HEK293 (cell line): ENCODE results near the gene POLDIP2.
A peak's percentile ranks its signal among the peaks of the same experiment; 100 is the strongest.

ENCODE experiments used
- EGR2 ChIP-seq: fragments of 450-650 bp; formaldehyde crosslinking; IDR thresholded peaks from 2 replicates; pipeline ENCODE4 v1.5.1; 2016; ENCODE audit warnings: low read depth, missing biosample characterization, missing genetic modification characterization
- GLIS2 ChIP-seq: fragments of 450-650 bp; formaldehyde crosslinking; IDR thresholded peaks from 2 replicates; pipeline ENCODE4 v1.5.1; 2016; ENCODE audit warnings: missing biosample characterization, missing genetic modification characterization
- IKZF3 ChIP-seq: fragments of 450-650 bp; IDR thresholded peaks from 2 replicates; pipeline ENCODE4 v1.5.0; 2018; ENCODE audit warnings: missing biosample characterization, mild to moderate bottlenecking, missing genetic modification characterization, moderate library complexity
- INSM2 ChIP-seq: fragments of 450-650 bp; formaldehyde crosslinking; IDR thresholded peaks from 2 replicates; pipeline ENCODE4 v1.5.1; 2016; ENCODE audit warnings: missing biosample characterization, missing genetic modification characterization
- KLF1 ChIP-seq: fragments of 450-650 bp; formaldehyde crosslinking; IDR thresholded peaks from 2 replicates; pipeline ENCODE4 v1.5.1; 2016; ENCODE audit warnings: missing biosample characterization, missing genetic modification characterization
- KLF7 ChIP-seq: fragments of 450-650 bp; formaldehyde crosslinking; IDR thresholded peaks from 2 replicates; pipeline ENCODE4 v1.5.1; 2016; ENCODE audit warnings: missing biosample characterization, missing genetic modification characterization, borderline replicate concordance
- OSR2 ChIP-seq: fragments of 450-650 bp; formaldehyde crosslinking; IDR thresholded peaks from 2 replicates; pipeline ENCODE4 v1.5.1; 2016; ENCODE audit warnings: missing biosample characterization, missing genetic modification characterization
- PATZ1 ChIP-seq: fragments of 450-650 bp; formaldehyde crosslinking; IDR thresholded peaks from 2 replicates; pipeline ENCODE4 v1.5.1; 2016; ENCODE audit warnings: missing biosample characterization, missing genetic modification characterization
- REPIN1 ChIP-seq: fragments of 450-650 bp; formaldehyde crosslinking; IDR thresholded peaks from 2 replicates; pipeline ENCODE4 v1.5.1; 2017; ENCODE audit warnings: missing biosample characterization, missing genetic modification characterization, low read depth
- SCRT2 ChIP-seq: fragments of 450-650 bp; formaldehyde crosslinking; IDR thresholded peaks from 2 replicates; pipeline ENCODE4 v1.5.1; 2016; ENCODE audit warnings: missing biosample characterization, missing genetic modification characterization
- SP2 ChIP-seq: fragments of 450-650 bp; formaldehyde crosslinking; IDR thresholded peaks from 2 replicates; pipeline ENCODE4 v1.5.1; 2016; ENCODE audit warnings: missing biosample characterization, missing genetic modification characterization
- YY2 ChIP-seq: fragments of 450-650 bp; formaldehyde crosslinking; IDR thresholded peaks from 2 replicates; pipeline ENCODE4 v1.5.1; 2016; ENCODE audit warnings: missing biosample characterization, missing genetic modification characterization
- ZBTB44 ChIP-seq: fragments of 450-650 bp; IDR thresholded peaks from 2 replicates; pipeline ENCODE4 v1.5.1; 2018; ENCODE audit warnings: missing biosample characterization, mild to moderate bottlenecking, missing genetic modification characterization
- ZFP69B ChIP-seq: fragments of 450-650 bp; formaldehyde crosslinking; IDR thresholded peaks from 2 replicates; pipeline ENCODE4 v1.5.1; 2016; ENCODE audit warnings: missing biosample characterization, missing genetic modification characterization
- ZNF132 ChIP-seq: fragments of 450-650 bp; formaldehyde crosslinking; IDR thresholded peaks from 2 replicates; pipeline ENCODE4 v1.5.1; 2017; ENCODE audit warnings: missing biosample characterization, missing genetic modification characterization, borderline replicate concordance
- ZNF184 ChIP-seq: fragments of 450-650 bp; IDR thresholded peaks from 2 replicates; pipeline ENCODE4 v1.5.1; 2018; ENCODE audit warnings: missing biosample characterization, mild to moderate bottlenecking, missing genetic modification characterization
- ZNF211 ChIP-seq: fragments of 450-650 bp; formaldehyde crosslinking; IDR thresholded peaks from 2 replicates; pipeline ENCODE4 v1.5.1; 2016; ENCODE audit warnings: low read depth, missing biosample characterization, missing genetic modification characterization
- ZNF221 ChIP-seq: fragments of 450-650 bp; formaldehyde crosslinking; IDR thresholded peaks from 2 replicates; pipeline ENCODE4 v1.5.1; 2017; ENCODE audit warnings: missing biosample characterization, missing genetic modification characterization, borderline replicate concordance
- ZNF274 ChIP-seq, 2 experiments: fragments of 200-500 bp in 1 of 2; fragments of 450-650 bp in 1 of 2; sonication (Bioruptor generic) in 1 of 2; formaldehyde crosslinking in 1 of 2; IDR thresholded peaks; 2 replicates each; pipeline versions ENCODE4 v1.5.1 to v1.6.1; 2014 to 2016; ENCODE audit warnings: borderline replicate concordance in 1 of 2, inconsistent platforms in 1 of 2, low read length in 1 of 2, missing biosample characterization in 1 of 2, missing genetic modification characterization in 1 of 2
- ZNF404 ChIP-seq: fragments of 450-650 bp; formaldehyde crosslinking; IDR thresholded peaks from 2 replicates; pipeline ENCODE4 v1.5.1; 2017; ENCODE audit warnings: missing biosample characterization, missing genetic modification characterization
- ZNF433 ChIP-seq: fragments of 450-650 bp; formaldehyde crosslinking; IDR thresholded peaks from 2 replicates; pipeline ENCODE4 v1.5.1; 2016; ENCODE audit warnings: missing biosample characterization, missing genetic modification characterization, low read depth
- ZNF501 ChIP-seq: fragments of 450-650 bp; formaldehyde crosslinking; IDR thresholded peaks from 2 replicates; pipeline ENCODE4 v1.5.1; 2016; ENCODE audit warnings: missing biosample characterization, missing genetic modification characterization
- ZNF530 ChIP-seq: fragments of 450-650 bp; formaldehyde crosslinking; IDR thresholded peaks from 2 replicates; pipeline ENCODE4 v1.5.1; 2016; ENCODE audit warnings: low read depth, missing biosample characterization, missing genetic modification characterization
- ZNF544 ChIP-seq: fragments of 450-650 bp; formaldehyde crosslinking; IDR thresholded peaks from 2 replicates; pipeline ENCODE4 v1.5.0; 2017; ENCODE audit warnings: missing biosample characterization, missing genetic modification characterization
- ZNF549 ChIP-seq: fragments of 450-650 bp; IDR thresholded peaks from 2 replicates; pipeline ENCODE4 v1.5.1; 2018; ENCODE audit warnings: missing biosample characterization, missing genetic modification characterization, mild to moderate bottlenecking, inconsistent platforms, moderate library complexity
- ZNF558 ChIP-seq: fragments of 450-650 bp; formaldehyde crosslinking; IDR thresholded peaks from 2 replicates; pipeline ENCODE4 v1.5.1; 2016; ENCODE audit warnings: missing biosample characterization, missing genetic modification characterization
- ZNF600 ChIP-seq: fragments of 450-650 bp; formaldehyde crosslinking; IDR thresholded peaks from 2 replicates; pipeline ENCODE4 v1.5.1; 2016; ENCODE audit warnings: missing biosample characterization, missing genetic modification characterization
- ZNF658 ChIP-seq: fragments of 450-650 bp; formaldehyde crosslinking; IDR thresholded peaks from 2 replicates; pipeline ENCODE4; 2016; ENCODE audit warnings: missing biosample characterization, missing genetic modification characterization
- ZNF664 ChIP-seq: fragments of 450-650 bp; formaldehyde crosslinking; IDR thresholded peaks from 2 replicates; pipeline ENCODE4 v1.5.1; 2016; ENCODE audit warnings: missing biosample characterization, missing genetic modification characterization
- ZNF692 ChIP-seq: fragments of 450-650 bp; formaldehyde crosslinking; IDR thresholded peaks from 2 replicates; pipeline ENCODE4 v1.5.1; 2016; ENCODE audit warnings: missing biosample characterization, missing genetic modification characterization
- ZNF701 ChIP-seq: fragments of 450-650 bp; formaldehyde crosslinking; IDR thresholded peaks from 2 replicates; pipeline ENCODE4 v1.5.1; 2016; ENCODE audit warnings: missing biosample characterization, missing genetic modification characterization
- ZNF76 ChIP-seq: fragments of 450-650 bp; formaldehyde crosslinking; IDR thresholded peaks from 2 replicates; pipeline ENCODE4; 2016; ENCODE audit warnings: low read depth, missing biosample characterization, missing genetic modification characterization, borderline replicate concordance
- ZNF843 ChIP-seq: fragments of 450-650 bp; formaldehyde crosslinking; IDR thresholded peaks from 2 replicates; pipeline ENCODE4 v1.5.1; 2016; ENCODE audit warnings: missing biosample characterization, missing genetic modification characterization
- ZSCAN16 ChIP-seq: fragments of 450-650 bp; formaldehyde crosslinking; IDR thresholded peaks from 2 replicates; pipeline ENCODE4 v1.5.1; 2016; ENCODE audit warnings: missing biosample characterization, missing genetic modification characterization
- ZSCAN23 ChIP-seq: fragments of 450-650 bp; formaldehyde crosslinking; IDR thresholded peaks from 2 replicates; pipeline ENCODE4 v1.5.1; 2016; ENCODE audit warnings: missing biosample characterization, missing genetic modification characterization

POLDIP2 gene

GRCh38 chr17:28335201-28335958 lies 21.9 kb downstream of the POLDIP2 start, which contains the start of the genes IFT20 and TNFAIP1 (continued):
- TF ChIP-seq ZSCAN16 (tag by site-specific recombination) (no peak), ZNF664 (tag by site-specific recombination) (no peak), ZNF843 (tag by site-specific recombination) (0 out of 2 replicates have a peak, but pooled peaks have one; percentile 24), ZNF530 (tag by site-specific recombination) (no peak), ZNF558 (tag by site-specific recombination) (no peak), KLF7 (tag by site-specific recombination) (peak; percentile 66; the same call in 1 of the 2 replicates), EGR2 (tag by site-specific recombination) (peak; percentile 88; the same call in 1 of the 2 replicates), ZNF132 (tag by site-specific recombination) (no peak), REPIN1 (tag by site-specific recombination) (no peak), SP2 (tag by site-specific recombination) (peak; percentile 87), ZNF221 (tag by site-specific recombination) (no peak), PATZ1 (tag by site-specific recombination) (peak; percentile 65), ZNF76 (peak; percentile 99), ZNF692 (tag by site-specific recombination) (peak; percentile 96), ZSCAN23 (tag by site-specific recombination) (peak; percentile 26; the same call in 1 of the 2 replicates), ZNF658 (no peak), ZNF433 (tag by site-specific recombination) (no peak), YY2 (tag by site-specific recombination) (peak; percentile 98), ZNF211 (tag by site-specific recombination) (no peak), ZNF274 (IDR thresholded peaks at IDR 0.05; ENCODE audit: low read length) (no peak), ZNF274 (tag by site-specific recombination; IDR thresholded peaks at IDR 0.05; ENCODE audit: borderline replicate concordance) (no peak), KLF1 (tag by site-specific recombination) (peak; percentile 10; the same call in 1 of the 2 replicates), ZNF544 (no peak), ZNF701 (no peak), ZNF184 (tag by site-specific recombination) (no peak), ZNF600 (tag by site-specific recombination) (peak; percentile 43; the same call in 1 of the 2 replicates), IKZF3 (peak; percentile 42; the same call in 1 of the 2 replicates), ZNF501 (tag by site-specific recombination) (peak; percentile 71), ZBTB44 (peak; percentile 53; the same call in 1 of the 2 replicates), OSR2 (tag by site-specific recombination) (no peak), ZFP69B (tag by site-specific recombination) (peak; percentile 80), SCRT2 (tag by site-specific recombination) (no peak), ZNF549 (tag by site-specific recombination) (no peak), GLIS2 (peak; percentile 80), INSM2 (tag by site-specific recombination) (peak; percentile 54; the same call in 1 of the 2 replicates), ZNF404 (tag by site-specific recombination) (no peak)
